ENCODE data around the gene CYSLTR2.

CYSLTR2 gene

DNA sequence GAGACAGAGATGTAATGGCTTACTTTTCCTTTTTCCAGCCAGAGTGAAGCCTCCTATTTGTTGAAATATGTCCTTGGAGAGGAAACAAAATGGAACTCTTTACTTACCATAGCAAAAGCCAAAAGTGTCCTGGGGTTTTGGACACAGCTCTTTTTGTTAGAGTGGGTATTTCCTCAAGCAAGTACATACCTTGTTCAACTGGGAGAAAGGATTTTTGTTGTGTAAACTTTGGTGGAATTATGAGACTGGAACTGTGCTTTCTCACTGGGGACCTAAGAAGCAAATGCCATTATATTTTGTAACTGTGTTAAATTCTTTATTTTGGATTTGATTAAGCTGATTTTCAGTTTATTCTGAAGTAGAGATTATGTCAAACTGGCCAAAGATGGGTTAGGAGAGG lies 58.4 kb downstream of the CYSLTR2 start (continued):
- TF ChIP-seq, protein P1, sequence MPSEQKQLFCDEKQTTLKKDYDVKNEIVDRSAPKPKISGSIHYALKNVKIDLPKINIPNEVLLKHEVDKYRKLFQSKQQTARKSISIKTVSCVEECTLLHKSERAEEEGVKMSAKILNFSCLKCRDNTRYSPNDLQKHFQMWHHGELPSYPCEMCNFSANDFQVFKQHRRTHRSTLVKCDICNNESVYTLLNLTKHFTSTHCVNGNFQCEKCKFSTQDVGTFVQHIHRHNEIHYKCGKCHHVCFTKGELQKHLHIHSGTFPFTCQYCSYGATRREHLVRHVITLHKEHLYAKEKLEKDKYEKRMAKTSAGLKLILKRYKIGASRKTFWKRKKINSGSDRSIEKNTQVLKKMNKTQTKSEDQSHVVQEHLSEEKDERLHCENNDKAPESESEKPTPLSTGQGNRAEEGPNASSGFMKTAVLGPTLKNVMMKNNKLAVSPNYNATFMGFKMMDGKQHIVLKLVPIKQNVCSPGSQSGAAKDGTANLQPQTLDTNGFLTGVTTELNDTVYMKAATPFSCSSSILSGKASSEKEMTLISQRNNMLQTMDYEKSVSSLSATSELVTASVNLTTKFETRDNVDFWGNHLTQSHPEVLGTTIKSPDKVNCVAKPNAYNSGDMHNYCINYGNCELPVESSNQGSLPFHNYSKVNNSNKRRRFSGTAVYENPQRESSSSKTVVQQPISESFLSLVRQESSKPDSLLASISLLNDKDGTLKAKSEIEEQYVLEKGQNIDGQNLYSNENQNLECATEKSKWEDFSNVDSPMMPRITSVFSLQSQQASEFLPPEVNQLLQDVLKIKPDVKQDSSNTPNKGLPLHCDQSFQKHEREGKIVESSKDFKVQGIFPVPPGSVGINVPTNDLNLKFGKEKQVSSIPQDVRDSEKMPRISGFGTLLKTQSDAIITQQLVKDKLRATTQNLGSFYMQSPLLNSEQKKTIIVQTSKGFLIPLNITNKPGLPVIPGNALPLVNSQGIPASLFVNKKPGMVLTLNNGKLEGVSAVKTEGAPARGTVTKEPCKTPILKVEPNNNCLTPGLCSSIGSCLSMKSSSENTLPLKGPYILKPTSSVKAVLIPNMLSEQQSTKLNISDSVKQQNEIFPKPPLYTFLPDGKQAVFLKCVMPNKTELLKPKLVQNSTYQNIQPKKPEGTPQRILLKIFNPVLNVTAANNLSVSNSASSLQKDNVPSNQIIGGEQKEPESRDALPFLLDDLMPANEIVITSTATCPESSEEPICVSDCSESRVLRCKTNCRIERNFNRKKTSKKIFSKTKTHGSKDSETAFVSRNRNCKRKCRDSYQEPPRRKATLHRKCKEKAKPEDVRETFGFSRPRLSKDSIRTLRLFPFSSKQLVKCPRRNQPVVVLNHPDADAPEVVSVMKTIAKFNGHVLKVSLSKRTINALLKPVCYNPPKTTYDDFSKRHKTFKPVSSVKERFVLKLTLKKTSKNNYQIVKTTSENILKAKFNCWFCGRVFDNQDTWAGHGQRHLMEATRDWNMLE (tag by site-specific recombination; conservative IDR thresholded peaks at IDR 0.05; ENCODE audit: low read depth), result no peak
- no peak for TF ChIP-seq GLI4 (tag by site-specific recombination; IDR thresholded peaks at IDR 0.05)
- no peak for TF ChIP-seq SCRT1 (tag by site-specific recombination; IDR thresholded peaks at IDR 0.05; ENCODE audit: borderline replicate concordance)

DNA sequence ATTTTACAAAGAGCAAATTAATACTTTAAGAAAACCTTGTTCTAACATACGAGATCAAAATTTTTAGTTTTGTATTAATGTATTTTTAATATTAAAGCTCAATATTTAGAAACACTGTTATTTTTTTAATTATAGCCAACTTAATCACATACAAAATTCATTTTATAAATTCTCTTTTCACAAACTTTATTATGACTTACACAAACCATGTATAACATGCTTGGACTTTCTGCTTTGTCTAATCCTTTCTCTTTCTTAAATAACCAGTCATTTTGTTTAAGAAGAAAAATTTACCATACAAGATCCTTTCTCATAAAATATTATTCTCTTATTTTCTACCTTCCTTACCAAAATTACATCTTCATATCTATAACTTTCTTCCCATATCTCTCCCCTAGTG lies 62.2 kb downstream of the CYSLTR2 start:
- POLR2A ChIA-PET, result no interaction called here
- CTCF ChIA-PET, result interaction anchor here (0.6 to 0.7 kb wide), 2 partner anchors 16 to 133 kb away, joined by 3 to 4 read pairs; no protein-coding TSS in a partner anchor
- TF ChIP-seq TCF7L2 (IDR thresholded peaks at IDR 0.05; ENCODE audit: borderline replicate concordance, low read depth, low read length), result no peak
- TF ChIP-seq, protein P2, sequence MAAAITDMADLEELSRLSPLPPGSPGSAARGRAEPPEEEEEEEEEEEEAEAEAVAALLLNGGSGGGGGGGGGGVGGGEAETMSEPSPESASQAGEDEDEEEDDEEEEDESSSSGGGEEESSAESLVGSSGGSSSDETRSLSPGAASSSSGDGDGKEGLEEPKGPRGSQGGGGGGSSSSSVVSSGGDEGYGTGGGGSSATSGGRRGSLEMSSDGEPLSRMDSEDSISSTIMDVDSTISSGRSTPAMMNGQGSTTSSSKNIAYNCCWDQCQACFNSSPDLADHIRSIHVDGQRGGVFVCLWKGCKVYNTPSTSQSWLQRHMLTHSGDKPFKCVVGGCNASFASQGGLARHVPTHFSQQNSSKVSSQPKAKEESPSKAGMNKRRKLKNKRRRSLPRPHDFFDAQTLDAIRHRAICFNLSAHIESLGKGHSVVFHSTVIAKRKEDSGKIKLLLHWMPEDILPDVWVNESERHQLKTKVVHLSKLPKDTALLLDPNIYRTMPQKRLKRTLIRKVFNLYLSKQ (tag by site-specific recombination; IDR thresholded peaks at IDR 0.05; ENCODE audit: borderline replicate concordance), result no peak
- no peak for TF ChIP-seq ZBTB20 (tag by site-specific recombination; IDR thresholded peaks at IDR 0.05)
- TF ChIP-seq EGR2 (tag by site-specific recombination; IDR thresholded peaks at IDR 0.05; ENCODE audit: low read depth), result no peak
- TF ChIP-seq, protein P3, sequence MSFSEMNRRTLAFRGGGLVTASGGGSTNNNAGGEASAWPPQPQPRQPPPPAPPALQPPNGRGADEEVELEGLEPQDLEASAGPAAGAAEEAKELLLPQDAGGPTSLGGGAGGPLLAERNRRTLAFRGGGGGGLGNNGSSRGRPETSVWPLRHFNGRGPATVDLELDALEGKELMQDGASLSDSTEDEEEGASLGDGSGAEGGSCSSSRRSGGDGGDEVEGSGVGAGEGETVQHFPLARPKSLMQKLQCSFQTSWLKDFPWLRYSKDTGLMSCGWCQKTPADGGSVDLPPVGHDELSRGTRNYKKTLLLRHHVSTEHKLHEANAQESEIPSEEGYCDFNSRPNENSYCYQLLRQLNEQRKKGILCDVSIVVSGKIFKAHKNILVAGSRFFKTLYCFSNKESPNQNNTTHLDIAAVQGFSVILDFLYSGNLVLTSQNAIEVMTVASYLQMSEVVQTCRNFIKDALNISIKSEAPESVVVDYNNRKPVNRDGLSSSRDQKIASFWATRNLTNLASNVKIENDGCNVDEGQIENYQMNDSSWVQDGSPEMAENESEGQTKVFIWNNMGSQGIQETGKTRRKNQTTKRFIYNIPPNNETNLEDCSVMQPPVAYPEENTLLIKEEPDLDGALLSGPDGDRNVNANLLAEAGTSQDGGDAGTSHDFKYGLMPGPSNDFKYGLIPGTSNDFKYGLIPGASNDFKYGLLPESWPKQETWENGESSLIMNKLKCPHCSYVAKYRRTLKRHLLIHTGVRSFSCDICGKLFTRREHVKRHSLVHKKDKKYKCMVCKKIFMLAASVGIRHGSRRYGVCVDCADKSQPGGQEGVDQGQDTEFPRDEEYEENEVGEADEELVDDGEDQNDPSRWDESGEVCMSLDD (tag by site-specific recombination; IDR thresholded peaks at IDR 0.05), result no peak
- TF ChIP-seq, protein P4, sequence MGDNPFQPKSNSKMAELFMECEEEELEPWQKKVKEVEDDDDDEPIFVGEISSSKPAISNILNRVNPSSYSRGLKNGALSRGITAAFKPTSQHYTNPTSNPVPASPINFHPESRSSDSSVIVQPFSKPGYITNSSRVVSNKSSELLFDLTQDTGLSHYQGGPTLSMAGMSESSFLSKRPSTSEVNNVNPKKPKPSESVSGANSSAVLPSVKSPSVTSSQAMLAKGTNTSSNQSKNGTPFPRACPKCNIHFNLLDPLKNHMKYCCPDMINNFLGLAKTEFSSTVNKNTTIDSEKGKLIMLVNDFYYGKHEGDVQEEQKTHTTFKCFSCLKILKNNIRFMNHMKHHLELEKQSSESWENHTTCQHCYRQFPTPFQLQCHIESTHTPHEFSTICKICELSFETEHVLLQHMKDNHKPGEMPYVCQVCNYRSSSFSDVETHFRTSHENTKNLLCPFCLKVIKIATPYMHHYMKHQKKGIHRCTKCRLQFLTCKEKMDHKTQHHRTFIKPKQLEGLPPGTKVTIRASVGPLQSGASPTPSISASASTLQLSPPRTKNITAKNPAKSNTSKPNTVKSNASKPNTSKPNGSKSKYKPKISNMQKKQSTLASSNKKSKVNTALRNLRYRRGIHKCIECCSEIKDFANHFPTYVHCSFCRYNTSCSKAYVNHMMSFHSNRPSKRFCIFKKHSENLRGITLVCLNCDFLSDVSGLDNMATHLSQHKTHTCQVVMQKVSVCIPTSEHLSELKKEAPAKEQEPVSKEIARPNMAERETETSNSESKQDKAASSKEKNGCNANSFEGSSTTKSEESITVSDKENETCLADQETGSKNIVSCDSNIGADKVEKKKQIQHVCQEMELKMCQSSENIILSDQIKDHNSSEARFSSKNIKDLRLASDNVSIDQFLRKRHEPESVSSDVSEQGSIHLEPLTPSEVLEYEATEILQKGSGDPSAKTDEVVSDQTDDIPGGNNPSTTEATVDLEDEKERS (tag by site-specific recombination; IDR thresholded peaks at IDR 0.05), result peak; percentile 58; the same call in 1 of the 2 replicates
- no peak for TF ChIP-seq ZNF76 (tag by site-specific recombination; IDR thresholded peaks at IDR 0.05; ENCODE audit: borderline replicate concordance, low read depth)
- TF ChIP-seq ZNF133 (tag by site-specific recombination; IDR thresholded peaks at IDR 0.05), result 0 out of 2 replicates have a peak, but pooled peaks have one; percentile 13
- TF ChIP-seq, protein P5, sequence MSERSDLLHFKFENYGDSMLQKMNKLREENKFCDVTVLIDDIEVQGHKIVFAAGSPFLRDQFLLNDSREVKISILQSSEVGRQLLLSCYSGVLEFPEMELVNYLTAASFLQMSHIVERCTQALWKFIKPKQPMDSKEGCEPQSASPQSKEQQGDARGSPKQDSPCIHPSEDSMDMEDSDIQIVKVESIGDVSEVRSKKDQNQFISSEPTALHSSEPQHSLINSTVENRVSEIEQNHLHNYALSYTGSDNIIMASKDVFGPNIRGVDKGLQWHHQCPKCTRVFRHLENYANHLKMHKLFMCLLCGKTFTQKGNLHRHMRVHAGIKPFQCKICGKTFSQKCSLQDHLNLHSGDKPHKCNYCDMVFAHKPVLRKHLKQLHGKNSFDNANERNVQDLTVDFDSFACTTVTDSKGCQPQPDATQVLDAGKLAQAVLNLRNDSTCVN (tag by site-specific recombination; optimal IDR thresholded peaks at IDR 0.05), result no peak
- TF ChIP-seq, protein P6, sequence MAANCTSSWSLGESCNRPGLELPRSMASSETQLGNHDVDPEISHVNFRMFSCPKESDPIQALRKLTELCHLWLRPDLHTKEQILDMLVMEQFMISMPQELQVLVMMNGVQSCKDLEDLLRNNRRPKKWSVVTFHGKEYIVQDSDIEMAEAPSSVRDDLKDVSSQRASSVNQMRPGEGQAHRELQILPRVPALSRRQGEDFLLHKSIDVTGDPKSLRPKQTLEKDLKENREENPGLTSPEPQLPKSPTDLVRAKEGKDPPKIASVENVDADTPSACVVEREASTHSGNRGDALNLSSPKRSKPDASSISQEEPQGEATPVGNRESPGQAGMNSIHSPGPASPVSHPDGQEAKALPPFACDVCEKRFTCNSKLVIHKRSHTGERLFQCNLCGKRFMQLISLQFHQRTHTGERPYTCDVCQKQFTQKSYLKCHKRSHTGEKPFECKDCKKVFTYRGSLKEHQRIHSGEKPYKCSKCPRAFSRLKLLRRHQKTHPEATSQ (tag by site-specific recombination; IDR thresholded peaks at IDR 0.05), result no peak
- no peak for TF ChIP-seq ZNF544 (tag by site-specific recombination; IDR thresholded peaks at IDR 0.05)
- TF ChIP-seq MEIS1 (CRISPR knock-in tag; IDR thresholded peaks at IDR 0.05; ENCODE audit: borderline replicate concordance), result no peak
- no peak for TF ChIP-seq ZBTB8A (tag by site-specific recombination; IDR thresholded peaks at IDR 0.05)
- no peak for TF ChIP-seq ZFP37 (tag by site-specific recombination; IDR thresholded peaks at IDR 0.05)
- TF ChIP-seq ZNF561 (tag by site-specific recombination; IDR thresholded peaks at IDR 0.05; ENCODE audit: borderline replicate concordance), result no peak

More for the DNA sequence above, 62.2 kb downstream of the CYSLTR2 start:
- Histone ChIP-seq H3K9me3 (ENCODE audit: control insufficient read depth, insufficient read depth, low read depth, low read length) (no peaks in the 10 kb centered on the region), H3K4me3 (ENCODE audit: low read depth, low read length) (no peak overlapping the region), H3K4me1 (ENCODE audit: control insufficient read depth, insufficient read depth, low read length) (no peaks in the 10 kb centered on the region), H3K36me3 (ENCODE audit: control insufficient read depth in 2 of 2, insufficient read depth in 1 of 2, low read length in 2 of 2) (no peaks in the 10 kb centered on the region), H3K27ac (ENCODE audit: extremely low read depth, low read depth, low read length) (no peak overlapping the region)

Data from HEK293 (cell line).